Mesodermal cell (in vitro differentiated cells): ENCODE measurements around the gene NUB1.

Experiments used
- H3K27ac ChIP-seq: 2 replicates; pipeline ENCODE4 v1.7.0; 2013; ENCODE audit warnings: mild to moderate bottlenecking, low read depth, low read length, moderate library complexity; ENCODE audit not compliant: severe bottlenecking
- H3K36me3 ChIP-seq: 2 replicates; pipeline ENCODE4 v1.7.1; 2013; ENCODE audit warnings: mild to moderate bottlenecking, low read length, moderate library complexity; ENCODE audit not compliant: control insufficient read depth, insufficient read depth
- H3K4me1 ChIP-seq: one replicate; pipeline ENCODE4 v1.7.1; 2013; ENCODE audit warnings: mild to moderate bottlenecking, low read length; ENCODE audit not compliant: insufficient read depth, control insufficient read depth, poor library complexity, severe bottlenecking
- H3K4me3 ChIP-seq: 2 replicates; pipeline ENCODE4 v1.7.0; 2013; ENCODE audit warnings: low read length, control low read depth, mild to moderate bottlenecking; ENCODE audit not compliant: insufficient read depth, poor library complexity, severe bottlenecking; ENCODE audit errors: extremely low read depth
- H3K9me3 ChIP-seq: 2 replicates; pipeline ENCODE4 v1.7.1; 2013; ENCODE audit warnings: mild to moderate bottlenecking, low read length, moderate library complexity; ENCODE audit not compliant: control insufficient read depth
- WGBS, 2 experiments: methylation state at CpG; one replicate each; pipeline ENCODE4 v1.1.5; 2013; ENCODE audit warnings: missing lambda C conversion rate in 2 of 2; ENCODE audit not compliant: insufficient coverage in 2 of 2; 5-methylcytosine and 5-hydroxymethylcytosine counted together

Gene NUB1

DNA sequence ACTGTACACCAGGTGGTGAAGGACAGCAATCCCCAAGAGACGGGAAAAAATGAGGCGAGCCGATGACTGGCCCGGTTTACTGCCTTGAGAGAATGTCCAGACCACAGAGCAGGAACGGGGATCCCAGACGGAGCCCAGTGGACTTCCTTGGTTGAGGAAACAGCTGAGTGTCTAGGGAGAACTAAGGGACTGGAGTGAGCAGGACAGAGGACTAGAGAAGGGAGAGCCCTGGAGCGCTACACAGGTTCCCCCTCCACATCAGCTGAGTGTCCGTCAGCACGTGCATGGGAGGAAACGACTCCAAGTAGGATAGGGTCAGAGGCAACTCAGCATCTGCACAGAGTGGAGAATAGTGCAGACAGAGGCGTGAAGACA is 75.3 kb downstream of the NUB1 start:
- WGBS, 2 experiments = 85 to 92% methylated on average over 10 of the region's 11 CpGs
- Histone ChIP-seq H3K9me3 (peaks cover 23% of the 10 kb centered on the region), H3K27ac (peak overlapping the region; percentile 2), H3K36me3 (no peaks in the 10 kb centered on the region), H3K4me3 (no peak overlapping the region), H3K4me1 (no peaks in the 10 kb centered on the region)

DNA sequence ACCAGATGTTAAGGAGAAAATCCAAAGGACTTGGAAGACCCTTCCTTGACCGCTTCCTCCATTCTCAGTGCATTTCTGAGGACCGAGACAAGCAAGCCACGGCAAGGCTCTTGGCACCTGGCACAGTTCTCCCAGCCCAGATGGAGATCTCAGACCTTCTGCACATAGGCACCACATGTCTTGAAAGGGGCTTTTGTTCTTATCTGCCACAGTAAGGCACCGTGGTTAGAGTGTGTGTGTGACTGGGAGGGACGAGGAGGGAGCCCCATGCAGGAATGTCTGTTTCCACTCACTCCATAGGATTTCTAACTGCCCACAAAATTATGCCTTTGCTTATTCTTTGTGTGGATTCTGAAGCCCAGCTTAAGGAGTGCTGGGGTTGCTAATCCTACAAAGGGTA is 78.5 kb downstream of the NUB1 start:
- Histone ChIP-seq H3K27ac (no peak overlapping the region), H3K36me3 (no peaks in the 10 kb centered on the region), H3K9me3 (peaks cover 28% of the 10 kb centered on the region), H3K4me1 (peaks cover 3% of the 10 kb centered on the region), H3K4me3 (no peak overlapping the region)
- 100% methylated on average over 3 of the region's 5 CpGs for WGBS, 2 experiments

DNA sequence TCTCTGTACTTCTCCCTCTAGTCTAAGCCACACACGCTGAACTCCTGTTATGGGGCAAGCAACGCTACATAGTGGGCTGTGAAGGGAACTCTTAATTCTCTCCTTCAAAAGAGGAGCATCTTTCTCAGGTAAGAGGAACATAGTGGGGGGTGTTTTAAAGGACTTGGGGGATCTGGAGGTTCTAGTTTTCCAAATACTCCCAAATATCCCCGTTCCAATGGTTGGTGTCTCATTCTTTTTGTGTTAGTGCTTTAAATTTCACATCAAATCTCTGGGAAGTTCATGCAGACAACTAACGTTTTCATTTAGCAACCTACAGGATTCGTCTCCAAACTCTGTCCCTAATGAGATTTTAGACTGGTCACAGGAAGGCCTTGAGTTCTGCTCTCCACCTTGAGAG is 80.6 kb downstream of the NUB1 start:
- Histone ChIP-seq H3K4me3 (no peak overlapping the region), H3K4me1 (peaks cover 17% of the 10 kb centered on the region), H3K9me3 (peaks cover 28% of the 10 kb centered on the region), H3K36me3 (no peaks in the 10 kb centered on the region), H3K27ac (no peak overlapping the region)
- WGBS, 2 experiments = 85 to 97% methylated on average over 2 to 4 of the region's 5 CpGs

DNA sequence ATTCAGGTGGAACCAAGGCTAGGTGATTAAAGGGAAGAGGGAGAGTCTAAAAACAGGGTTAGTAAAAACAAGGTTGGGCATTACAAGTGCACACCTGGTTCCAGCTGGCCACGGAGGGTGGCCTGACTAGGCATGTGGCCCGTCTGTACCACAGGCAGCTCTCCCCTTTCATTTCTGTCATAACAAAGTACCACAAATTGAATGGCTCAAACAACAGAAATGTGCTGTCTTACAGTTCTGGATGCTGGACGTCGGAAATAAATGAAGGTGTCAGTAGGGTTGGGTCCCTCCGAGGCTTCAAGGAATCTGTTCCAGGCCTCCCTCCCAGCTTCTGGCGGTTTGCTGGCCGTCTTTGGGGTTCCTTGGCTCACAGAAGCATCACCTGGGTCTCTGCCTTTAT is 81.6 kb downstream of the NUB1 start:
- Histone ChIP-seq H3K4me1 (peaks cover 27% of the 10 kb centered on the region), H3K9me3 (peaks cover 28% of the 10 kb centered on the region), H3K36me3 (no peaks in the 10 kb centered on the region), H3K27ac (no peak overlapping the region), H3K4me3 (no peak overlapping the region)
- WGBS, 2 experiments = 94 to 97% methylated on average over 5 to 7 of the region's 7 CpGs

DNA sequence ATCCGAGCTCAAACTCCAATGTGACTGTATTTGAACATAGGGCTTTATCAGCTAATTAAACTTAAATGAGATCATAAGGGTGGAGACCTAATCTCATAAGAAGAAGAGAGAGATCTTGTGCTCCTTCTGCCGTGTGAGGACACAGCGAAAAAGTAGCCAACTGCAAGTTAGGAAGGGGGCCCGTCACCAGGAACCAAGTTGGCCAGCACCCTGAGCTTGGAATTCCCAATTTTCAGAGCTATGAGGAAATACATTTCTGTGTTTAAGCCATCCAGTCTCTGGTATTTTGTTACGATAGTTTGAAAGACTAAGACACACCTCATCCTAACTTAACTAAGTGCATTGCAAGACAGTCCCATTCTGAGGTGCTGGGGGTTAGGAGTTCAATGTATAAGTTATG is 82.3 kb downstream of the NUB1 start:
- no peak overlapping the region for H3K4me3 ChIP-seq
- H3K27ac ChIP-seq = no peak overlapping the region
- H3K36me3 ChIP-seq = no peaks in the 10 kb centered on the region
- 91 to 95% methylated on average over 4 of the region's 5 CpGs for WGBS, 2 experiments
- H3K9me3 ChIP-seq = peaks cover 28% of the 10 kb centered on the region
- H3K4me1 ChIP-seq = peaks cover 31% of the 10 kb centered on the region

DNA sequence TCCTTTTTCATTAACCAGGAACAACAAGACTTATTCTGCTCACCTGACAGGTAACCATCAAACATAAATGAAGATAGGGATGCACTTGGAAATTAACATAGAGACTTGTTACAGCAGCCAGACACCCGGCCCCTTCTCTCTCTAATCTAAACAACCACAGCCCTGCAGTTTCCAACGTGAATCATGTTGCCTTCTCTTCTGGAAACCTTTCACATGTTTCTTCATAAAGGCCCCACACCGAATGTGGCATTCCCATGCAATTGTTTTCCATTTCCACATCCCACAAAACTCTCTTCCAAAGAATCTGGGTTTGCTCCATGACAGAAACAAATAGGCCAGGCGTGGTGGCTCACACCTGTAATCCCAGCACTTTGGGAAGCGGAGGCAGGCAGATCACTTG is 83.2 kb downstream of the NUB1 start:
- H3K4me3 ChIP-seq = no peak overlapping the region
- H3K36me3 ChIP-seq = no peaks in the 10 kb centered on the region
- H3K9me3 ChIP-seq = peaks cover 24% of the 10 kb centered on the region
- WGBS, 2 experiments = 83 to 92% methylated on average over 3 to 5 of the region's 5 CpGs
- H3K27ac ChIP-seq = no peak overlapping the region
- peaks cover 39% of the 10 kb centered on the region for H3K4me1 ChIP-seq

DNA sequence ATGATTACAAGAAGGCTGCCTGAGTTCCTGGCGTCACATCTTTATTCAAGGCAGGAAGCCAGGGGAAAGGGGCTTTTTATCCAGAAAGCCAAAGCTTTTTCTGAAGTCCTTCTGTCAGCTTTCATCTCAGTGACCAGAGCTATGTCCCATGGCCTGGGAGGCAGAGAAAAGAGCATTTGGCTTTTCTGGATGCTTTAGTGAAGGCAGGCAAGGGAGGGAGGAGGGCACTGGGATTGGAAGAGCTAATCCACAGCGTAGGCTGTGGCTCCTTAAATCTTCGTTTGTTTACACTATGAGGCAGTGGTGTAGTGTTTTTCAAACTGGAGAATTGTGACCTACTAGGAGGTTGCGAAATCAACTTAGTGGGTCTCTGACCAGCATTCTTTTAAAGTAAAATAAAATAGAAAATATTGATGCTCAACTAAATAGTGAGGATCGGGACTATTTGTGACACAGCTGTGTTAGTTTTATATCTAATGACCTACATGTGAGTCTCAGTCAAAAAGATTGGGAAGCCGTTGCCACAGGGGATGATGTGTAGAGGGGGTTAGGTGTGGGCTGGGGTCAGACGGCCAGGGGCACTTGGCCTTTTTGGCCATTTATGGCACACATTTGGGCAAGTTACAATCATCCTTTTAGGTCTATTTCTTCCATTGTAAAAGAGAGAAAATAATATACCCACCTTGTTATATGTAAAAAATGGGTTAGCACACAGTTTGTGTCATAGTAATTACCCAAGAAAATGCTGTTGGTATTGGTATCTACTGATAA is 84.2 kb downstream of the NUB1 start:
- Histone ChIP-seq H3K4me1 (peaks cover 45% of the 10 kb centered on the region), H3K27ac (no peak overlapping the region)
- WGBS, 2 experiments = 80 to 81% methylated on average over 5 to 6 of the region's 7 CpGs

DNA sequence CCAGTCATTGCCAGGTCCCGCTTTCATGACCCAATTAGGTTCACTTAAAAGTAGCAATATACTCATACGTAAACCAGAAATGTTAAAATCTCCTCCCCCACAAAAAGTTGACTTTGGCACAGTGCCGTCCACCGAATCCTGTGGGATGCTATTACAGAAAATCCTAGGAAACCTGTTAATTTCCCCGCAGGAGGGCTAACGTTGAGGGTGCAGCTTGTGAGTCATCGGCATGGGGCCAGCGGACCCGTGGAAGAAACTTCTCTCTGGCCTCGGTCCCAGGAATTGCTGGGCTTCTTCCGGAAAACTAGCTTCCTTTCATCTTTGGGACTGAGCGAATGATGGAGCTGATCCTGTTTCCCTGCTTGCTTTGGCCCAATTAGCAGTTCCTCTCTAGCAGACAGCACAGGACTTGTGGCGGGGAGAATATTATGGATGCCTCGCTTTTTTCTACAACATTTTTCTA is 84.9 kb downstream of the NUB1 start:
- H3K9me3 ChIP-seq = peaks cover 9% of the 10 kb centered on the region
- H3K4me1 ChIP-seq = peaks cover 45% of the 10 kb centered on the region
- no peak overlapping the region for H3K27ac ChIP-seq
- 79 to 91% methylated on average over 13 of the region's 14 CpGs for WGBS, 2 experiments
- no peaks in the 10 kb centered on the region for H3K36me3 ChIP-seq
- no peak overlapping the region for H3K4me3 ChIP-seq

More for the DNA sequence above, 84.2 kb downstream of the NUB1 start:
- Histone ChIP-seq H3K36me3 (no peaks in the 10 kb centered on the region), H3K4me3 (no peak overlapping the region), H3K9me3 (peaks cover 13% of the 10 kb centered on the region)

DNA sequence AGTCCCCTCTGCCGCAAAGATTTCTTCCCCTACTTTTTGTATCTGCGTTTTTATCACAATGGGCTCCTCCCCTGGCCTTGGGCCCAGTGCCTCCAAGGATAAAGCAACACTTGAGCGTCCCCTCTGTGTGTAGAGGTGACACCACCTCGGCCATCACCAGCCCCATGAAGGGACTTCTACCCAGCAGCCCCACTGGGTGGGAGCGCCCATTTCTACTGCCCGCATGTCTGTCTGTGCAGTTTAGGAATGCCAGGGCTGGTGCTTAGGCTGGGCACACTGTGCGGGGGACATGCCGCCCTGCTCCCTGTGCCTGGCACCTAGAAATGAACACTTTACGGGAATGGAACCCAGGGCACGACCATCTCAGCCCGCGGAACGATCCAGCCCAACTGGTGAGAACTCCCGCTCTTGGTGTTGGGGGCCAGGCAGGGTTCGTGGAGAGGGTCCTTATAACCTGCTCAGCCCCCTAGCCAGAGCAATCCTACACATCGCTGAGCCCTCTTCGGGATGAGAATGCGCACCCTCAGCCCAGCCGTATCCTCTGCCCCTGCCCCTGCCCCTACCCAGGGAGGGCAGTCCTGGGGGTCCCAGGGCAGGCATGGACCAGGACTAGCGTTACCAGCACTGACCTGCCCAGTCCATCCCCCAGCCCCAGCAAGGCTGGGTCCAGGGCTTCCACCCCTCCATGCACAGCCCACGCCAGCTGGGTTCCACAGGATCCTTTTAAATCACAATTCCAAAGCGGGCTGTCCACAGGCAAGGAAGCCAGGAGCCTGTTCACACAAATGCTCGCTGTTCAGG is 85.5 kb downstream of the NUB1 start:
- Histone ChIP-seq H3K4me1 (peaks cover 45% of the 10 kb centered on the region), H3K27ac (no peak overlapping the region), H3K4me3 (no peak overlapping the region), H3K9me3 (peaks cover 3% of the 10 kb centered on the region), H3K36me3 (no peaks in the 10 kb centered on the region)
- WGBS, 2 experiments = 94 to 95% methylated on average over 16 to 23 of the region's 23 CpGs

DNA sequence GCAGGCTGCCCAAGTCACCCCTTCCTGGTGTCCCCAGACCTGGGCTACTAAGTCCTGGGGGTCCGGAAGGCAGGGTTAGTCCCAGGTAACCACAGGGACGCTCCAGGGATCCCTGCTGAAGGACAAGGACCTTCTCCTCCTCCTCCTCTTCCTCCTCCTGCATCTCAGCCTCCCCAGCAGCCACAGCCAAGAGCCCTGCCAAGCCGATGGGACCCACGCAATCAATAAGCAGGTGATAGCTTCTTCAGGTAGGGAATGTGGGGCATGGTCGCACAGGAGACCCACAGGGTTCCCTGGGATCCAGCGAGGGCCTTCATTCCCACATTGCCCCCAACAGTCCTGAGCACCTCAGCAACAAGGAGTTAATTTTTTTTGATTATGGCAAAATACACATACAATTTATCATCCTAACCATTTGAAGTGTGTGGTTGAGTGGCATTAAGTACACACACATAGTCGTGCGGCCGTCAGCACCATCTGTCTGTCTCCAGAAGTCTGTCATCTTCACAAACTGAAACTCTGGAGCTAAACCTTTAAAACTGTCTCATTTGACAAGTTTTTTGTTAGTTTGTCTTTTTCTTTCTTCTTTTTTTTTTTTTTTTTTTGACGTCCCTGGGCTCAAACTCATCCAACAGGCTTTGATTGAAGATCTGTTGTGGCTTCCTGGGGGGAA is 86.2 kb downstream of the NUB1 start:
- Histone ChIP-seq H3K9me3 (no peaks in the 10 kb centered on the region), H3K4me3 (no peak overlapping the region), H3K4me1 (peaks cover 45% of the 10 kb centered on the region), H3K27ac (peak overlapping the region; percentile 95), H3K36me3 (no peaks in the 10 kb centered on the region)
- 85 to 100% methylated on average over 4 to 5 of the region's 10 CpGs for WGBS, 2 experiments
